ENCODE measurements around the gene CC2D2A.

The CC2D2A gene

GRCh38 chr4:15558561-15558960, 88.9 kb downstream of the CC2D2A start:
- Histone ChIP-seq H3K9me3 (no peaks in the 10 kb centered on the region), H3K27me3 (no peaks in the 10 kb centered on the region), H3K4me1 (ENCODE audit: control insufficient read depth in 1 of 2, insufficient read depth in 1 of 2, low read depth in 1 of 2, low read length in 1 of 2) (no peaks in the 10 kb centered on the region), H3K4me3 (ENCODE audit: low read depth in 1 of 2, low read length in 1 of 2) (no peak overlapping the region), H3K36me3 (peaks cover 20% of the 10 kb centered on the region), H3K27ac (no peak overlapping the region)
- no peak for TF ChIP-seq CTCF (IDR thresholded peaks at IDR 0.05)

- H3K36me3 ChIP-seq = peaks cover 49% of the 10 kb centered on the region
- no peaks in the 10 kb centered on the region for H3K4me1 ChIP-seq (ENCODE audit: control insufficient read depth in 1 of 2, insufficient read depth in 1 of 2, low read depth in 1 of 2, low read length in 1 of 2)
- no peak overlapping the region for H3K4me3 ChIP-seq (ENCODE audit: low read depth in 1 of 2, low read length in 1 of 2)
- no peaks in the 10 kb centered on the region for H3K27me3 ChIP-seq
- no peak for TF ChIP-seq CTCF (IDR thresholded peaks at IDR 0.05)
- H3K9me3 ChIP-seq = no peaks in the 10 kb centered on the region
- H3K27ac ChIP-seq = no peak overlapping the region
Measured at GRCh38 chr4:15562114-15562513, 92.4 kb downstream of the CC2D2A start.

GRCh38 chr4:15562623-15563022, 92.9 kb downstream of the CC2D2A start:
- no peaks in the 10 kb centered on the region for H3K9me3 ChIP-seq
- no peaks in the 10 kb centered on the region for H3K27me3 ChIP-seq
- peaks cover 54% of the 10 kb centered on the region for H3K36me3 ChIP-seq
- H3K4me1 ChIP-seq (ENCODE audit: control insufficient read depth in 1 of 2, insufficient read depth in 1 of 2, low read depth in 1 of 2, low read length in 1 of 2) = no peaks in the 10 kb centered on the region
- H3K27ac ChIP-seq = no peak overlapping the region
- no peak for TF ChIP-seq CTCF (IDR thresholded peaks at IDR 0.05)
- no peak overlapping the region for H3K4me3 ChIP-seq (ENCODE audit: low read depth in 1 of 2, low read length in 1 of 2)

- Histone ChIP-seq H3K27me3 (no peaks in the 10 kb centered on the region), H3K4me3 (ENCODE audit: low read depth in 1 of 2, low read length in 1 of 2) (no peak overlapping the region), H3K9me3 (no peaks in the 10 kb centered on the region), H3K36me3 (peaks cover 62% of the 10 kb centered on the region), H3K4me1 (ENCODE audit: control insufficient read depth in 1 of 2, insufficient read depth in 1 of 2, low read depth in 1 of 2, low read length in 1 of 2) (no peaks in the 10 kb centered on the region), H3K27ac (no peak overlapping the region)
- no peak for TF ChIP-seq CTCF (IDR thresholded peaks at IDR 0.05)
Measured at GRCh38 chr4:15563871-15564270, 94.2 kb downstream of the CC2D2A start.

GRCh38 chr4:15568821-15569220, 99.1 kb downstream of the CC2D2A start:
- TF ChIP-seq CTCF (IDR thresholded peaks at IDR 0.05) = no peak
- H3K4me1 ChIP-seq (ENCODE audit: control insufficient read depth in 1 of 2, insufficient read depth in 1 of 2, low read depth in 1 of 2, low read length in 1 of 2) = no peaks in the 10 kb centered on the region
- H3K36me3 ChIP-seq = peaks cover 62% of the 10 kb centered on the region
- no peak overlapping the region for H3K27ac ChIP-seq
- no peak overlapping the region for H3K4me3 ChIP-seq (ENCODE audit: low read depth in 1 of 2, low read length in 1 of 2)
- H3K27me3 ChIP-seq = no peaks in the 10 kb centered on the region
- H3K9me3 ChIP-seq = no peaks in the 10 kb centered on the region

GRCh38 chr4:15569746-15570145, 100.1 kb downstream of the CC2D2A start:
- H3K27ac ChIP-seq = no peak overlapping the region
- H3K4me3 ChIP-seq (ENCODE audit: low read depth in 1 of 2, low read length in 1 of 2) = no peak overlapping the region
- H3K9me3 ChIP-seq = no peaks in the 10 kb centered on the region
- H3K27me3 ChIP-seq = no peaks in the 10 kb centered on the region
- peaks cover 58% of the 10 kb centered on the region for H3K36me3 ChIP-seq
- no peak for TF ChIP-seq CTCF (IDR thresholded peaks at IDR 0.05)
- H3K4me1 ChIP-seq (ENCODE audit: control insufficient read depth in 1 of 2, insufficient read depth in 1 of 2, low read depth in 1 of 2, low read length in 1 of 2) = no peaks in the 10 kb centered on the region

Data from neutrophil (primary cell).